ENCODE measurements around the gene SNAI1.
"Not testable (repeated sequence)": the region's sequence is repeated elsewhere in the genome, so short reads cannot be mapped to it uniquely, and the experiment has no call there.

The SNAI1 gene

DNA sequence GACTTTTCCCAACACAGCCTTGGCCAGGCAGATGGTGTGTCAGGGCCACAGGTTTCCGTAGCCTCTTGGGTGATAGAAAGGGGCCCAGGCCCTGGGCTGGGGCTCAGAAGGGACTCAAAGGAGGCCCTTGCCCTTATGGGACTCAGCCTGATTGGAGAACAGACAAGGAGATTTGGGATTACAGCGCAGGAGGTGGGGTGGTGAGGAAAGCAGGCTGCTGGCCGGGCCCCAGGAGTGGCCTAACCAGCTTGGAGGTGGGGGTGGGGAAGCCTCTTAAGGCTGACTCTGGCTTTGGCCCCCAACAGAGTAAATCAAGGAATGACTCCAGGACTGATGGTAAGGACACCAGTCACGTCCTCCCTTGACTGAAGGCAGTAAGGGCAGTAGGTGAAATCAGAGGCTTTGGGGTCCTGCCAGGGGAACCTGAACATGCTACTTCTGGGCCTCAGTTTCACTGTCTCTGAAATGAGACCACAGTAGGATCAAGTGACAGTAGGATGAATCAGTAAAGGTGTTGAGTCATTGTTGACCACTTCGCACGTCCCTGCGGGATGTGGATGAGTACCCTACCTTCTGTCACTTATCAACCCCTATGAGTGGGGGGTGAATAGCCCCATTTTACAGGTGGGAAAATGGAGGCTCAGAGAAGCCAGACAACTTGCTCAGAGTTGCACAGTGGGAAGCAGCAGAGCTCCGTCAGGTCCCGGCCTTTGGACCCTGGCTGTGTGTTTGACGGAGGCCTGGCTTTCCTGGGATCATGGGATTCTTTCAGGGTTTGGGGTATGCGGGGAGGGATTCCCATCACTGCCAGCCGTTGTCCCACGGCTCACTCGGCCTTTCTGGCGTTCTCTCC is 4.5 kb downstream of the SNAI1 start:
- no peak for DNase-seq

DNA sequence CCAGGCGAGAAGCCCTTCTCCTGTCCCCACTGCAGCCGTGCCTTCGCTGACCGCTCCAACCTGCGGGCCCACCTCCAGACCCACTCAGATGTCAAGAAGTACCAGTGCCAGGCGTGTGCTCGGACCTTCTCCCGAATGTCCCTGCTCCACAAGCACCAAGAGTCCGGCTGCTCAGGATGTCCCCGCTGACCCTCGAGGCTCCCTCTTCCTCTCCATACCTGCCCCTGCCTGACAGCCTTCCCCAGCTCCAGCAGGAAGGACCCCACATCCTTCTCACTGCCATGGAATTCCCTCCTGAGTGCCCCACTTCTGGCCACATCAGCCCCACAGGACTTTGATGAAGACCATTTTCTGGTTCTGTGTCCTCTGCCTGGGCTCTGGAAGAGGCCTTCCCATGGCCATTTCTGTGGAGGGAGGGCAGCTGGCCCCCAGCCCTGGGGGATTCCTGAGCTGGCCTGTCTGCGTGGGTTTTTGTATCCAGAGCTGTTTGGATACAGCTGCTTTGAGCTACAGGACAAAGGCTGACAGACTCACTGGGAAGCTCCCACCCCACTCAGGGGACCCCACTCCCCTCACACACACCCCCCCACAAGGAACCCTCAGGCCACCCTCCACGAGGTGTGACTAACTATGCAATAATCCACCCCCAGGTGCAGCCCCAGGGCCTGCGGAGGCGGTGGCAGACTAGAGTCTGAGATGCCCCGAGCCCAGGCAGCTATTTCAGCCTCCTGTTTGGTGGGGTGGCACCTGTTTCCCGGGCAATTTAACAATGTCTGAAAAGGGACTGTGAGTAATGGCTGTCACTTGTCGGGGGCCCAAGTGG is 5.3 kb downstream of the SNAI1 start:
- DNase-seq, result no peak

DNA sequence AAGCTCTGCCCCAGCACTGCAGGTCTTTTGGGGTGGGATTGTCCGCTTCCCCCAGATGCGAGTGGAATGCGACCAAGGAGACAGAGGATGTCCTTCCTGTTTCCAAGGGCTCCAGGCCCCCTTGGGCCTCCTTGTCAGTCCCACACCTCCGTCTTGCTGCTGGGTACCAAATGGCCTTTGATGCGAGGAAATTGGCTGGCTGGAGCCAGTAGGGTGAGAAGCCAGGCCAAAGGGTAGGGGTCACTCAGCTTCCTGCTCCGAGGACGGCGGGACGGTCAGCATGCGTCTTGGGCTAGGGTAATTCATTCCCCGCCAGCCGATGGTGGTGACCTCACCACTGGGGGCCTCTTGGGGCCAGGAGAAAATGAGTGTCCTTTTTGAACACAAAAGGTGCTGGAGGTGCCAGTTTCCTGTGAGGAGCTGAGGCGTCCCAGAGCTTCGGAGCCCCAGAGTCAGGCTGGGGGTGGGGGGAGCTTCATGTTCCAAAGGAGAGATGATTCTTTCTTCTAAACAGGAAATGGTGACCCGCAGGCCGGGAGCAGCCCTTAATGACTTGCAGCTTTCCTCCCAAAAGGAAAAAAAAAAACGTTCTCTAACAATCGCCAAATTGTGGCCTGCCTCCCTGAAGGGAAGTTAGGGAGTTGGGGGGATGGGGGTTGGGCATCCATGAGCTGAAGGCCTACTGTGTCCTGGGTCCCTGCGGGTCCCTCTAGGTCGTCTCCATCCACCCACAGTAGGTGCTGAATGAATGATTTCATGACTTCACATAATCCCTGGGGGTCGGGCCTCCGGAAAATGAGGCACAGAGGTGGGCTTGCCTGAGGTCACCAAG is 6.7 kb downstream of the SNAI1 start:
- DNase-seq, result no peak

DNA sequence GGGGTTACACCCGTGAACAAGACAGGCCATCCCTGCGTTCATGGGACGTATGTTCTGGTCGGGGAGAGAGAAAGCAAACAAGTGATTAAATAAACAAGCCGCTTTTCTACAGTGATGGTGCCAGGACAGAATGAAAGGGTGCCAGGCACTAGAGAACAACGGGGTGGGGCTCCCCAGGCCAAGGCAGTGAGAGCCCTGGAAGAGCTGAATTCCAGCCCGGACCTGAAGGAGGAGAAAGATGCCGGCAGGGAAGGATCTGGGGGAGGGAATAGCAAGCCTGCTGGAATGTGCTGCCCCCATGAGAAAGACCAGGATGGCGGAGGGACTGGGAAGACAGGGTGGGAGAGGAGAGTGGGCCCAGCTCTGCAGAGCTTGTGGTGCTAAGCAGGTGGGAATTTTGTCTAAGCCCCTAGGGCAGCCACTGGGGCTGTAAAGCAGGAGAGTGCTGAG is 7.5 kb downstream of the SNAI1 start:
- no peak for DNase-seq

DNA sequence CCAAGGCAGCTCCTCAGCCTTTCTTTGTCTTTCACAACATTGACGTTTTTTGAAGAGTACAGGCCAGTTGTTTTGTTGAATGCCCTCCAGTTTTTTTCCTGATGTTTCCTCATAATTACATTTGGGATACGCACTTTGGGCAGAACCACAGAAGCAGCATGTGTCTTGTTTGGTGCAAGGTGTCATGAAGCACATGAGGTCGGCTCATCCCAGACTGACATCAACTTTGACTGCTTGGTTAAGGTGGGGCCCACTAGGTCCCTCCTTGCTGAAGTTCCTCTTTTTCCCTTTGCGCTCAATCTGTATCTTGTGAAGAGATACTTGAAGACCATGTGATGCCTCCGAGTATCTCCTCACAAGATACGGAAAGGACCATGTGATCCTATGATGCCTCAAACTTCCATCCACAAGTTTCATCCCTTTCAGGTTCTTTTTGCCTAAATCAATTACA is 10.5 kb downstream of the SNAI1 start:
- no peak for DNase-seq

DNA sequence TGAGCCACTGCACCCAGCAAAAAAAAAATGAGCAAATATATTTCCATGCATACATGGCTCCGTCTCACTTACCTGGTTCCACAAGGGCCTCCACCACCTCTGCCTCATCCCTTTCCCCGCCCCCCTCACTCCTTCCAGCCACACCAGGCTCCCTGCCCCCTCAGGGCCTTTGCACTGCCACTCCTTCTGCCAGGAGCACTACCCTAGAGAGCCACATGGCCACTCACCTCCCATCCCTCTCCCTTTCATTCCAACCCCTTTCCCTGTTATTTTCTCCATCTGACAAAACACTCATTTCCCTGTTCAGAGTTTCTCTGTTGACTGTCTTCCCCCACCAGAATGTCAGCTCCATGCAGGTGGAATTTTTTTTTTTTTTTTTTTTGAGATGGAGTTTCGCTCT is 12.8 kb downstream of the SNAI1 start:
- DNase-seq, result no peak

DNA sequence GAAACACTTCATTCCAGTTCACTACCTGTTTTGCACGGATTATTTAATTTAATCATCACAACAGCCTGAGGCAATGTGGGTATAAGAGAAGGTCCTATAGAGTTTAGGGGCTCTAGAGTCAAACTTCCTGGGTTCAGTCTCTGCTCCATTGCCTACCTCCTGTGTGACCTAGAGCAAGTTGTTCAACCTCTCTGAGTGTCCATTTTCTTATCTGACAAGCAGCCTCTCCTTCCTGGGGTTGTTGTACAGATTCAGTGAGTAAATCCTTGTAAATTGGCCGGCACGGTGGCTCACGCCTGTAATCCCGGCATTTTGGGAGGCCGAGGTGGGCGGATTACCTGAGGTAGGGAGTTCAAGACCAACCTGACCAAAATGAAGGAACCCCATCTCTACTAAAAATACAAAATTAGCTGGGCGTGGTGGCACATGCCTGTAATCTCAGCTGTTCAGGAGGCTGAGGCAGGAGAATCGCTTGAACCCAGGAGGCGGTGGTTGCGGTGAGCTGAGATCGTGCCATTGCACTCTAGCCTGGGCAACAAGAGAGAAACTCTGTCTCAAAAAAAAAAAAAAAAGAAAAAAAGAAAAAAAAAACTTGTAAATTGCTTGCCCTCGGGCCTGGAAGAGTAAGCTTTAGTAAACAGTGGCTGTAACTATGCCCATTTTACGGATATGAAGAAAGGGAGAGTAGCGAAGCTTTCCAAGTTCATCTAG is 15.9 kb downstream of the SNAI1 start:
- not testable (repeated sequence) for DNase-seq

DNA sequence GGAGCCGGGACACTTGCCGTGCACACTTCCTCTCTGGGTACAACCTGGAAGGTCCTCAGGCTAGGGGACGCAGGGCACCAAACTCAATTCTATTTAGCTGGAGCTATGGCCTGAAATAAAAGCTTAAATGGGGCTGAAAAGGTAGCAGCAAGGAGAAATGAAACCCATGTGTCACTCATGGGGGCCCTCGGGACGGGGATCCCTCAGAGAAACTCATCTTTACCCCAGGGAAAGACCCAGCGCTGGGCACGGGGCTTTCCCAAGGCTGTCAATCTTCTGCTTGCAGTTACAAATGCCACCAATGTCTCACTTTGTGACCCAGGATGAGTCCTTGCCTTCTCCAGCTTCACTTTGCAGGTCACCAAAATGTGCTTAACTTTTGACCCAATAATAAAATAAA is 16.5 kb downstream of the SNAI1 start:
- DNase-seq, result no peak

DNA sequence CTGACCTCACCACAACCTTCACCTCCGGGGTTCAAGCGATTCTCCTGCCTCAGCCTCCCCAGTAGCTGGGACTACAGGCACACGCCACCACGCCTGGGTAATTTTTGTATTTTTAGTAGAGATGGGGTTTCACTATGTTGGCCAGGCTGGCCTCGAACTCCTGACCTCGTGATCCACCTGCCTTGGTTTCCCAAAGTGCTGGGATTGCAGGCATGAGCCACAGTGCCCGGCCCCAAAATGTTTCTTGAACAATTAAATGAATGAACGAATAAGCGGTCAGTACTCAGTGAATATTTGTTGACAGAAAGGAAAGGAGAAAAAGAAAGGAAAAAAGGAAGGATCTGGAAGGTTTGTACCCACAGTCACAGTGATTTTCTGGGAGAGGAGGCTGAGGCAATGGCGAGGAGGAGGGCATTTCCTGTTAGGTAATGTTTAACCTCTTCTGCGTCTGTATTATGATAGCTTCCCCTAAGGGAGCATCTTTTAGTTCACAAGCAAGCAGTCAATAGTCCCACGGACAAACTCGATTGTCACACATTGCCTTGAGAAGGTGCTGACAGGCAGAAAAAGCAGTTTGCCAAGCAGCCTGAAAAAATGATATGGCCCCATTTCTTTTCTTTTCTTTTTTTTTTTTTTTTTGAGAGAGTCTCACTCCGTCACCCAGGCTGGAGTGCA is 17.9 kb downstream of the SNAI1 start:
- not testable (repeated sequence) for DNase-seq

DNA sequence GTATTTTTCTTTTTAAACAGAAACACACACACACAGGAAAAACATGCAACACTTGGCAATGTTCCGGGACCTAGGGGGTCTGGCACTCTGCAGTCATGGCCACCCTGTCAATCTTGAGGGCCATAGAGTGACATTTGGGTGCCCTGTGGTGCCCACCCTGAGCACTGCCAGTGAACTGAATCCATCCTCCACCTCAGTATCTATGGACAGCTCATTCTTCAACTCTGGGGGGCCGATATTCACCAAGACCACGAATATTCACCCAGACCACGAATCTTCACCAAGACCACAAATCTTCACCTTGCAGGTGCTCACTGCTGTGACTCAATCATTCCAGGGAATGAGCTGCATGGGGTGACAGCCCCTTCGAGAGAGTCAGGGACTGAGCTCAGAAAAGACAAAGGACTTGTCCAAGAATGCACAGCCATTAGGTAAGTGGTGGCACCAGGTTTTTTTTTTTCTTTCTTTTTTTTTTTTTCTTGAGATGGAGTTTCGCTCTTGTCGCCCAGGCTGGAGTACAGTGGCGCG is 19.1 kb downstream of the SNAI1 start:
- DNase-seq, result no peak

DNA sequence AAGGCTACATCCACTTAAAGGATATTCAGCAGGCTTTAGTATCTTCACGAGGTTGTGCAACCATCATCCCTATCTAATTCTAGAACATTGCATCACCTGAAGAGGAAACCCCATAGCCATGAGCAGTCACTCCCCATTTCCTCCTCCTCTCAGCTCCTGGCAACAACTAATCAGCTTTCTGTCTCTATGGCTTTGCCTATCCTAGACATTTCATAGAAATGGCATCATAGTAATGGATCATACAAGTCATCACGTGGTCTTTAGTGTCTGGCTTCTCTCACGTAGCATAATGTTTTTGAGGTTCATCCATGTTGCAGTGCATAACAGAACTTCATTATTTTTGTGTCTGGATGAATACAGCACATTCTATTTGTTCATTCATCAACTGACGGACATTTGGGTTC is 20.5 kb downstream of the SNAI1 start:
- DNase-seq, result no peak

DNA sequence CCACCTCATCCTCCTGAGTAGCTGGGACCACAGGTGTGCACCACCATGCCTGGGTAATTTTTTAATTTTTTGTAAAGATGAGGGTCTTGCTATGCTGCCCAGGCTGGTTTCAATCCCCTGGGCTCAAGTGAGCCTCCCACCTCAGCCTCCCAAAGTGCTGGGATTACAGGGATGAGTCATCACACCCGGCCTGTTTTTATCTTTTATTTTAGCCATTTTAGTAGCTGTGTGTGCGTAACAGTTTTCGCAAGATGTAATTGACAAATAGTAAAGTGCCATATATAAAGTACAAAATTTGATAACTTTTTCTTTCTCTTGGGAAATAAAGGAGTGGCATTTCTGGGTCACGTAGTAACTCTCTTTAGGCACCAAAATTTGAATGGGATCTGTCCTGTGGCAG is 21.4 kb downstream of the SNAI1 start:
- no peak for DNase-seq

DNA sequence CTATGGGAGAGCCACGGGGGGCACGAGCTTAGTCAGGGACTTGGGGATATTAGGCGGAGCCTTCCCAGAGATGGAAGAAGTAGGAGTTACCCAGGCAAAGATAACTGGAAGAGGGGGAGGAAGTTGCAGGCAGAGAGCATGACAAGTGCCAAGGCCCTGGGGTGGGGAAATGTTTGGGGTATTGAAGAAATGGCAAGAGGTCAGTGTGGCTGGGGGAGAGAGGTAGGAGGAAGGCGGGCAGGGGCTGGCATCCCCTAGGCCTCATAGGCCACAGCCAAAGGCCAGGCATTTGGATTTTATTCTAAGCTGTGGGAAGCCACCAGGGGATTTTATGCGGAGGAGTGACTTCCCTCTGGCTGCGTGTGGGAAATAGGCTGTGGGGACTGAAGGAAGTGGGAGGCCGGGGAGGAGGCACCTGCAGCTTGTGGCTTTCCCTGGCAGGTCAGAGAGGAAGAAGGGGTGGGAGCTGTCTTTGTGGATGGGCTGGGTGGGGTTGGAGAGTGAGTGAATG is 22.7 kb downstream of the SNAI1 start:
- DNase-seq, result no peak

DNA sequence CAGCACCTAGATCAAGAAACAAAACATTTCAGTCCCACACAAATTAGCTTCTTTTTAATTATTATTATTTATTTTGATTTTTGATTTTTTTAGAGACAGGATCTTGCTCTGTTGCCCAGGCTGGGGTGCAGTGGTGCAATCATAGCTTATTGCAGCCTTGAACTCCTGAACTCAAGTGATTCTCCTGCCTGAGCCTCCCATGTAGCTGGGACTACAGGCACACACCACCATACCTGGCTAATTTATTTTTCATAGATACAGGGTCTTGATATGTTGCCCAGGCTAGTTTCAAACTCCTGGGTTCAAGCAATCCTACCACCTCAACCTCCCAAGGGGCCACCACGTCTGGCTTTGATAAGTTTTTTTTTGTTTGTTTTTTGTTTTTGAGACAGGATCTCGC is 24.6 kb downstream of the SNAI1 start:
- no peak for DNase-seq

DNA sequence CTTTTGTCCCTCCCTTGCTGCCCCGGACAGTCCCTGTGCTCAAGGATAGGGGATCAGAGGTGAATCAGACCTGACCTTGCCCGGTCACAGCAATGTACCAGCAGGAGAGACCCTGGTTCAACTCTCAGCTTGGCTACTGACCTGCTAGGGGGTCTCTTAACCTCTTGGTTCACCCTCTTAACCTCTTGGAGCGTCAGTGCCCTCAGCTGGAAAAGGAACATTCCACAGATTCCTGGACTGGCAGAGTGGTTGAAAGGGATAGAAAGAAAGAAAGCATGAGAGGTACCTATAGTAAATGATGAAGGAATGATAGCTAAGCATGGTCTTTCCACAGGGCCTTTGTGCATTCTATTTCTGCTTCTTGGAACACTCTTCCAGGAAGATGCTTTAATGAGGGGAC is 25.2 kb downstream of the SNAI1 start:
- no peak for DNase-seq

DNA sequence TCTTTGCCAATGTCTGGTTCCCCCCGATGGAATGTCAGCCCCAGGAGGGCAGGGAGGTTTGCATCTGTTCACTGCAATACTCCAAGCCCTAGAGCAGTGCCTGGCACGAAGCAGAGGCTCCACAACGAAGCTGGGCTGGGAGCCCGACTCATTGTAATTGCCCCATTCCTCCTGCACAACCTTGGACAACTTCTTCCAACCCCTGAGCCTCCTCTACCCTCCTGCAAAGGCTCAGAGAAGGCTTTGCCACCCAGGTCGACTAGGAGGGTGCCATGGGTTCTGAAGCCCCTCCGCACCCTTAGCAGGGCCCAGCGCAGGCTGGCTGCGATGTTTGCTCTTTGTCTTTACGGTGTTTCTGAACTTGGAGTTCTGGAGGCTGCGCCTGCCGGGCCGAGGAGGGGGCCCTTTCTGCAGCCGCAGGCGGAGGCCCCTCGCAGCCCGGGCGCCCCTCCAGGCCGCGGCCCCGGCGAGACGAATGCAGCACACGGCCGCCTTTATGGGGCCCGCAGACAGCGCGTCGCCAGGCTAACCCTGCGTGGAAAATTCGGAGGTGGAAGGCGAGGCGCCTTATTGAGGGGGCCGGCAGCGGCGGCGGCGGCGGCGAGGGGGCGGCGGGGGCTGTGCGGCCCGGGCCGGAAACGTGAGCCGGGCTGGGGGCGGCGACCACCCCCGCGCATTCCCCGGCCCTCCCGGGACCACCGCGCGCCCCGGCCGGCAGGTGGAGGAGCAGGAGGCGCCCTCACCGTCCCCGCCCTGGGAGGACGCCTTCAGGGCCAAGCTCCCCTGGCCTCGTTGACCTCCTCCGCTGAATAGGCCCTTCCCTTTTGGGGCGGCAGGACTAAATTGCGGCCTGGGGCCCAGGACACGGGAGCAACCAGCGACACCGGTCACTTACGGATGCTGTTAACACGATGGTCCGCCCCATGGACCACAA is 27.0 kb downstream of the SNAI1 start:
- DNase-seq, result no peak

DNA sequence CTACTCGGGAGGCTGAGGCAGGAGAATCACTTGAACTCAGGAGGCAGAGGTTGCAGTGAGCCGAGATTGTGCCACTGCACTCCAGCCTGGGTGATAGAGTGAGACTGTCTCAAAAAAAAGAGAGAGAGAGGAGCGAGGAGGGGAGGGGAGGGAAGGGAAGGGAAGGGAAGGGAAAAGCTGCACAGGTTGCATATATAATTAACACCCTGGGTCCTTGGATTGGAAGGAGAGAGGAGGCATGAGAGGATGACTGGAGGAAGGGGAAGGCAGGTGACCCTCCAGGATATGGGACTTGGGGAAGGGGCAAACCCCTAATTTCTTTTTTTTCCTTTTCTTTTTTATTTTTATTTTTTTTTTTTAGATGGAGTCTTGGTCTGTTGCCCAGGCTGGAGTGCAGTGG is 28.8 kb downstream of the SNAI1 start:
- not testable (repeated sequence) for DNase-seq

DNA sequence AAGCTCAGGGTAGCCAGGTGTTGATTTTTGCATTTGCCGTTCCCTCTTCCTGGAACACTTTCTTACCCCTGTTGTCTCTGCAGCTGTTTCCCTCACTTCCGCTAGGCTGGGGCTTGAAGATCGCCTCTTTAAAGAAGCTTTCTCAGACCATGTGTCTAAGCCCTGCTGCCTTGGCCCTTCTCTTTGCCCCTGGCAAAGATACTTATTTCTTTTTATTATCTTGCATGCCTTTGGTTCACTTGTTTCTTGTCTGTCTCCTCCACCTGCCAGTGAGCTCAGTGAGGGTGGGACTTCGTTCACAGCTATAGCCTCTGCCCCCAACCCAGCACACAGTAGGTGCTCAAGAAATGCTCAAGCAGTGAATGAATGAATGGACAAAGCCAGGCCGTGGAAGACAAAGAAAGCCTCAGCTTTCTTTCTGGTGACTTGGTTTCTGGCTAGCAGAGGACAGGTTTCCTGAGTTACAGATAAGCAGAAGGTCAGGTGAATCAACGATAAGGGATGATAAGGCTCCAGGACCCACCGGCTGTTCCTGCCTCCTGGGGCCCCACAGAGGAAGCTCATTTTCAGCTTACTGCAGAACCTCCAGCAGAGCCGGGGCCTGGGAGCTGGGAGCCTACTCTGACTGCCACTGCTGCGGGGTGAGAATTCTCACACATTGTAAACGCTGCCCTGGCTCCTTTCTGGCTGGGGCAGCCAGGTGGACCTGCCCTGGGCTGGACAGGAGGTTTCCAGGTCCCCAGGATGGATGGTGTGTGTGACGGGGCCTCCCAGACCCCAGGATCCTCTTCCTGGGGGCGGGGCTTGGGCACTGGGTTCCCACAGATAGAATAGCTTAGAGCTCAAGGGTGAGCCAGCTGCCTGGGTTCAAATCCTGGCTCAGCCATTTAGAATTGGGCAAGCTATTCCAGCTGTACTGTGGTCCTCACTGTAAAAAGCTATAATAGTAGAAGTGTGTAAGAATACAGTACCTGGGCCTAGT is 29.8 kb downstream of the SNAI1 start:
- no peak for DNase-seq

DNA sequence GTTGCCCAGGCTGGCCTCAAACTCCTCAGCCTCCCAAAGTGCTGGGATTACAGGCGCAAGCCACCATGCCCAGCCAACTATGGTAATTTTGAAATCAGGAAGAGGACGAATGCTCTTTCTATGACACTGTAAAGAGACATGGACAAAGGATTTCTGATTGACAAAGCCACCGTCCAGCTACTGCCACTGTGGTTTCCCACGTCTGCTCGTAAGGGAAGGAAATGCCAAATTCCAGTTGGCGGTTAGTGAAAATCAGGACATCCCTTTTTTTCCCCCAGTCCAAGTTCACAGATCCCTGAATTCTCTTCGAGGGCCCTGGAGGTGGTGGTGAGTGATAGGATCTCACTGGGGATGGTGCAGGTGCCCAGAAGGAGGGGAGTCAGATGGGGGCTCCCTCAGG is 31.2 kb downstream of the SNAI1 start:
- no peak for DNase-seq

Data from NCI-H1417 (cell line).